HEK293 (cell line): ENCODE measurements around the gene ATP5ME.

Experiments
- CTCF ChIA-PET: fragments of 350-600 bp; formaldehyde crosslinking; extraction: SDS; loops from one replicate; lab custom pipeline; 2021; ENCODE audit warnings: antibody characterized with exemption; lab: Yijun Ruan, JAX
- POLR2A ChIA-PET: fragments of 300-600 bp; formaldehyde crosslinking; extraction: SDS; loops from one replicate; lab custom pipeline; 2020; ENCODE audit warnings: antibody characterized with exemption, inconsistent platforms; lab: Yijun Ruan, JAX
- H3K27ac ChIP-seq: fragments of 200-500 bp; sonication (Bioruptor generic); 2 replicates; pipeline ENCODE4 v1.5.1; 2014; ENCODE audit warnings: low read depth, low read length, control low read depth, inconsistent platforms; ENCODE audit errors: extremely low read depth
- H3K36me3 ChIP-seq, 2 experiments: fragments of 200-500 bp in 1 of 2; sonication (Bioruptor generic) in 1 of 2; 1 replicate in 1 of 2; 2 replicates in 1 of 2; pipeline ENCODE4 v1.5.1; 2014 to 2017; ENCODE audit warnings: inconsistent platforms in 2 of 2, low read length in 2 of 2; ENCODE audit not compliant: control insufficient read depth in 2 of 2, insufficient read depth in 1 of 2
- H3K4me1 ChIP-seq: fragments of 200-500 bp; sonication (Bioruptor generic); 2 replicates; pipeline ENCODE4 v1.5.1; 2014; ENCODE audit warnings: mild to moderate bottlenecking, low read length, inconsistent platforms; ENCODE audit not compliant: control insufficient read depth, insufficient read depth
- H3K4me3 ChIP-seq: 2 replicates; pipeline ENCODE4 v1.5.1; 2011; ENCODE audit warnings: low read depth, mild to moderate bottlenecking, control low read depth, low read length, moderate library complexity
- H3K9me3 ChIP-seq: fragments of 200-500 bp; sonication (Bioruptor generic); 2 replicates; pipeline ENCODE4 v1.5.1; 2014; ENCODE audit warnings: low read depth, low read length, inconsistent platforms; ENCODE audit not compliant: control insufficient read depth, insufficient read depth
- FEZF1 ChIP-seq: fragments of 450-650 bp; formaldehyde crosslinking; IDR thresholded peaks from 2 replicates; pipeline ENCODE4 v1.5.1; 2016; ENCODE audit warnings: missing biosample characterization, missing genetic modification characterization
- KLF16 ChIP-seq: fragments of 450-650 bp; formaldehyde crosslinking; IDR thresholded peaks from 2 replicates; pipeline ENCODE4 v1.5.1; 2017; ENCODE audit warnings: missing biosample characterization, missing genetic modification characterization
- TCF7L2 ChIP-seq: IDR thresholded peaks from 2 replicates; pipeline ENCODE4 v1.6.1; 2011; ENCODE audit warnings: low read depth, mild to moderate bottlenecking, inconsistent platforms, low read length, moderate library complexity, borderline replicate concordance
- YY1 ChIP-seq: fragments of 450-650 bp; formaldehyde crosslinking; IDR thresholded peaks from 2 replicates; pipeline ENCODE4 v1.5.1; 2018; ENCODE audit warnings: missing biosample characterization, missing genetic modification characterization
- ZFP41 ChIP-seq: fragments of 450-650 bp; formaldehyde crosslinking; IDR thresholded peaks from 2 replicates; pipeline ENCODE4 v1.5.1; 2016; ENCODE audit warnings: missing biosample characterization, missing genetic modification characterization, borderline replicate concordance
- ZNF121 ChIP-seq: fragments of 450-650 bp; formaldehyde crosslinking; IDR thresholded peaks from 2 replicates; pipeline ENCODE4 v1.5.1; 2016; ENCODE audit warnings: missing biosample characterization, missing genetic modification characterization
- ZNF133 ChIP-seq: fragments of 450-650 bp; formaldehyde crosslinking; IDR thresholded peaks from 2 replicates; pipeline ENCODE4 v1.5.1; 2016; ENCODE audit warnings: missing biosample characterization, missing genetic modification characterization
- ZNF146 ChIP-seq: fragments of 450-650 bp; formaldehyde crosslinking; IDR thresholded peaks from 2 replicates; pipeline ENCODE4 v1.5.1; 2016; ENCODE audit warnings: missing biosample characterization, missing genetic modification characterization
- ZNF16 ChIP-seq: fragments of 450-650 bp; formaldehyde crosslinking; IDR thresholded peaks from 2 replicates; pipeline ENCODE4 v1.5.1; 2016; ENCODE audit warnings: low read depth, missing biosample characterization, missing genetic modification characterization
- ZNF175 ChIP-seq: fragments of 450-650 bp; formaldehyde crosslinking; IDR thresholded peaks from 2 replicates; pipeline ENCODE4 v1.5.1; 2016; ENCODE audit warnings: missing biosample characterization, missing genetic modification characterization
- ZNF292 ChIP-seq: fragments of 450-650 bp; formaldehyde crosslinking; IDR thresholded peaks from 2 replicates; pipeline ENCODE4 v1.5.1; 2016; ENCODE audit warnings: low read depth, missing biosample characterization, missing genetic modification characterization, borderline replicate concordance
- ZNF37A ChIP-seq: fragments of 450-650 bp; IDR thresholded peaks from 2 replicates; pipeline ENCODE4 v1.5.1; 2018; ENCODE audit warnings: missing biosample characterization, missing genetic modification characterization
- ZNF391 ChIP-seq: fragments of 450-650 bp; formaldehyde crosslinking; IDR thresholded peaks from 2 replicates; pipeline ENCODE4 v1.5.1; 2016; ENCODE audit warnings: low read depth, missing biosample characterization, missing genetic modification characterization, borderline replicate concordance
- ZNF416 ChIP-seq: fragments of 450-650 bp; formaldehyde crosslinking; IDR thresholded peaks from 2 replicates; pipeline ENCODE4 v1.5.1; 2016; ENCODE audit warnings: missing biosample characterization, missing genetic modification characterization
- ZNF473 ChIP-seq: fragments of 450-650 bp; formaldehyde crosslinking; IDR thresholded peaks from 2 replicates; pipeline ENCODE4 v1.5.1; 2017; ENCODE audit warnings: missing biosample characterization, missing genetic modification characterization
- ZNF501 ChIP-seq: fragments of 450-650 bp; formaldehyde crosslinking; IDR thresholded peaks from 2 replicates; pipeline ENCODE4 v1.5.1; 2016; ENCODE audit warnings: missing biosample characterization, missing genetic modification characterization
- ZNF529 ChIP-seq: fragments of 450-650 bp; formaldehyde crosslinking; IDR thresholded peaks from 2 replicates; pipeline ENCODE4 v1.5.1; 2017; ENCODE audit warnings: missing genetic modification characterization, missing biosample characterization; ENCODE audit not compliant: insufficient replicate concordance
- ZNF571 ChIP-seq: fragments of 450-650 bp; formaldehyde crosslinking; IDR thresholded peaks from 2 replicates; pipeline ENCODE4 v1.5.0; 2017; ENCODE audit warnings: missing biosample characterization, missing genetic modification characterization
- ZNF621 ChIP-seq: fragments of 450-650 bp; formaldehyde crosslinking; IDR thresholded peaks from 2 replicates; pipeline ENCODE4 v1.5.1; 2017; ENCODE audit warnings: missing biosample characterization, missing genetic modification characterization
- ZNF664 ChIP-seq: fragments of 450-650 bp; formaldehyde crosslinking; IDR thresholded peaks from 2 replicates; pipeline ENCODE4 v1.5.1; 2016; ENCODE audit warnings: missing biosample characterization, missing genetic modification characterization
- ZNF677 ChIP-seq: fragments of 450-650 bp; IDR thresholded peaks from 2 replicates; pipeline ENCODE4 v1.5.0; 2018; ENCODE audit warnings: missing biosample characterization, mild to moderate bottlenecking, missing genetic modification characterization, moderate library complexity
- ZNF747 ChIP-seq: fragments of 450-650 bp; formaldehyde crosslinking; IDR thresholded peaks from 2 replicates; pipeline ENCODE4 v1.5.1; 2016; ENCODE audit warnings: missing biosample characterization, missing genetic modification characterization
- ZNF785 ChIP-seq: fragments of 450-650 bp; formaldehyde crosslinking; IDR thresholded peaks from 2 replicates; pipeline ENCODE4 v1.5.1; 2016; ENCODE audit warnings: missing biosample characterization, missing genetic modification characterization
- ZSCAN16 ChIP-seq: fragments of 450-650 bp; formaldehyde crosslinking; IDR thresholded peaks from 2 replicates; pipeline ENCODE4 v1.5.1; 2016; ENCODE audit warnings: missing biosample characterization, missing genetic modification characterization
- ZSCAN23 ChIP-seq: fragments of 450-650 bp; formaldehyde crosslinking; IDR thresholded peaks from 2 replicates; pipeline ENCODE4 v1.5.1; 2016; ENCODE audit warnings: missing biosample characterization, missing genetic modification characterization
- TF ChIP-seq, protein P1 (sequence below): fragments of 450-650 bp; formaldehyde crosslinking; IDR thresholded peaks from 2 replicates; pipeline ENCODE4 v1.5.1; 2016; ENCODE audit warnings: missing biosample characterization, missing genetic modification characterization
- TF ChIP-seq, protein P2 (sequence below): fragments of 450-650 bp; formaldehyde crosslinking; IDR thresholded peaks from 2 replicates; pipeline ENCODE4 v1.5.1; 2017; ENCODE audit warnings: missing biosample characterization, missing genetic modification characterization
- TF ChIP-seq, protein P3 (sequence below): fragments of 450-650 bp; formaldehyde crosslinking; IDR thresholded peaks from 2 replicates; pipeline ENCODE4 v1.5.1; 2017; ENCODE audit warnings: missing biosample characterization, missing genetic modification characterization
- TF ChIP-seq, protein P4 (sequence below): fragments of 450-650 bp; formaldehyde crosslinking; IDR thresholded peaks from 2 replicates; pipeline ENCODE4 v1.5.1; 2016; ENCODE audit warnings: missing biosample characterization, missing genetic modification characterization

The ATP5ME gene

DNA sequence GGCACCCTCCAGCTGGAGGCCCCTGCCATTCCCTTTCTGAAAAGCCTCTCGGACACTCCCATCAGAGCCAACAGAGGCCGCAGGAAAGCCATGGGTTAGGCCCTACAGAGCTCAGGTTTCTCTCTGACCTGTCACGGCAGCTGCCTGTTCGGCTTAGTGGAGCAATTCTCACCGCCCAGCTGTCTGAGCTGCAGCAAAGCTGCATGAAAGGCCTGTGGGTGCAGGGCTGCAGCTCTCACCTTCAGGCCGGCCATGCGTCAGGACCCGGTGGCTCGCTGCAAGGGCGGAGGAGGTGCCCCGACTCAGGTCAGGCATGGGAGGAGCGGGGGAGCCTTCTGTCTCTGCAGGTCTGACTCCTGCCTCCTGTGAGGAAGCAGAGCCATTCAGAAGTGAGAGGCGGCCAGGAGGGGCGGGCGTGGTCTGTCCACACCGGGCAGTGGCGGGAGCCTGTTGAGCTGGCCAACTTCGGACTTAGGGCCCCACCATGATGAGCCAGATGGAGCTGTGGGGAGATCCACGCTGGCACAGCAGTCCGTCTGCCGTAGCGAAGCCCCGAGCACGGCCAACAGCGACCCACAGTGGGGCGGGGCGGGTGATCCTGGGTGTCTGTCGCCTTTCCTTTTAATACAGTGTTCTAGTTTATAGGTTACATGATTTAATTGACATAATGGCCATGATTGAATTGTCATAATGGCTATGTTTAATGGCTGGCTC lies 25.3 kb downstream of the ATP5ME start:
- H3K9me3 ChIP-seq = no peaks in the 10 kb centered on the region
- CTCF ChIA-PET = no interaction called here

DNA sequence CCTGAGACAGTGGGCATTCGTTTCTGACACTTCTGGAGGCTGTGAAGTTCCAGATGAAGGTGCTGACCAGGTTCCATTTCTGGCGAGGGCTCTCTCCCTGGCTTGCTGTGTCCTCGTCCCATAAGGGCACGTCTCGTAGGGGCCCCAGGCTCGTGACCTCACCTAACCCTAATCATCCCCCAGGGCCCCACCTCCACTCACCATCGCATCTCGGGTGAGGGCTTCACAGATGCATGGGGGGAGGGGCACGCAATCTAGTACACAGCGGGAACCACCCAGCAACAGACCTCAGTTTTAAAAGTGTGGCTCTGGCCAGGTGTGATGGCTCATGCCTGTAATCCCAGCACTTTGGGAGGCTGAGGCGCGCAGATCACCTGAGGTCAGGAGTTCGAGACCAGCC lies 26.6 kb downstream of the ATP5ME start:
- H3K27ac ChIP-seq = no peak overlapping the region
- no peaks in the 10 kb centered on the region for H3K4me1 ChIP-seq
- H3K9me3 ChIP-seq = no peaks in the 10 kb centered on the region
- TF ChIP-seq ZNF473 (no peak), ZNF529 (tag by site-specific recombination) (no peak), ZFP41 (no peak), ZNF121 (tag by site-specific recombination) (no peak), ZNF416 (no peak), ZNF501 (tag by site-specific recombination) (no peak), ZNF621 (tag by site-specific recombination) (no peak), ZNF785 (tag by site-specific recombination) (no peak), YY1 (tag by site-specific recombination) (no peak), ZNF677 (tag by site-specific recombination) (no peak), FEZF1 (no peak), TCF7L2 (no peak)
- TF ChIP-seq, protein P1, sequence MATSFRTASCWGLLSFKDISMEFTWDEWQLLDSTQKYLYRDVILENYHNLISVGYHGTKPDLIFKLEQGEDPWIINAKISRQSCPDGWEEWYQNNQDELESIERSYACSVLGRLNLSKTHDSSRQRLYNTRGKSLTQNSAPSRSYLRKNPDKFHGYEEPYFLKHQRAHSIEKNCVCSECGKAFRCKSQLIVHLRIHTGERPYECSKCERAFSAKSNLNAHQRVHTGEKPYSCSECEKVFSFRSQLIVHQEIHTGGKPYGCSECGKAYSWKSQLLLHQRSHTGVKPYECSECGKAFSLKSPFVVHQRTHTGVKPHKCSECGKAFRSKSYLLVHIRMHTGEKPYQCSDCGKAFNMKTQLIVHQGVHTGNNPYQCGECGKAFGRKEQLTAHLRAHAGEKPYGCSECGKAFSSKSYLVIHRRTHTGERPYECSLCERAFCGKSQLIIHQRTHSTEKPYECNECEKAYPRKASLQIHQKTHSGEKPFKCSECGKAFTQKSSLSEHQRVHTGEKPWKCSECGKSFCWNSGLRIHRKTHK (tag by site-specific recombination) = no peak
- H3K36me3 ChIP-seq = no peaks in the 10 kb centered on the region
- CTCF ChIA-PET = no interaction called here
- H3K4me3 ChIP-seq = no peak overlapping the region
- POLR2A ChIA-PET = no interaction called here

More for the DNA sequence above, 25.3 kb downstream of the ATP5ME start:
- no peak for TF ChIP-seq ZSCAN23 (tag by site-specific recombination)
- TF ChIP-seq, protein P2, sequence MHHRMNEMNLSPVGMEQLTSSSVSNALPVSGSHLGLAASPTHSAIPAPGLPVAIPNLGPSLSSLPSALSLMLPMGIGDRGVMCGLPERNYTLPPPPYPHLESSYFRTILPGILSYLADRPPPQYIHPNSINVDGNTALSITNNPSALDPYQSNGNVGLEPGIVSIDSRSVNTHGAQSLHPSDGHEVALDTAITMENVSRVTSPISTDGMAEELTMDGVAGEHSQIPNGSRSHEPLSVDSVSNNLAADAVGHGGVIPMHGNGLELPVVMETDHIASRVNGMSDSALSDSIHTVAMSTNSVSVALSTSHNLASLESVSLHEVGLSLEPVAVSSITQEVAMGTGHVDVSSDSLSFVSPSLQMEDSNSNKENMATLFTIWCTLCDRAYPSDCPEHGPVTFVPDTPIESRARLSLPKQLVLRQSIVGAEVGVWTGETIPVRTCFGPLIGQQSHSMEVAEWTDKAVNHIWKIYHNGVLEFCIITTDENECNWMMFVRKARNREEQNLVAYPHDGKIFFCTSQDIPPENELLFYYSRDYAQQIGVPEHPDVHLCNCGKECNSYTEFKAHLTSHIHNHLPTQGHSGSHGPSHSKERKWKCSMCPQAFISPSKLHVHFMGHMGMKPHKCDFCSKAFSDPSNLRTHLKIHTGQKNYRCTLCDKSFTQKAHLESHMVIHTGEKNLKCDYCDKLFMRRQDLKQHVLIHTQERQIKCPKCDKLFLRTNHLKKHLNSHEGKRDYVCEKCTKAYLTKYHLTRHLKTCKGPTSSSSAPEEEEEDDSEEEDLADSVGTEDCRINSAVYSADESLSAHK = no peak
- no peak for TF ChIP-seq KLF16 (tag by site-specific recombination)
- TF ChIP-seq ZNF37A = no peak
- no peak for TF ChIP-seq ZNF664 (tag by site-specific recombination)
- TF ChIP-seq ZNF16 (tag by site-specific recombination) = no peak
- no peak for TF ChIP-seq ZNF133 (tag by site-specific recombination)
- TF ChIP-seq ZNF391 (tag by site-specific recombination) = no peak
- TF ChIP-seq, protein P3, sequence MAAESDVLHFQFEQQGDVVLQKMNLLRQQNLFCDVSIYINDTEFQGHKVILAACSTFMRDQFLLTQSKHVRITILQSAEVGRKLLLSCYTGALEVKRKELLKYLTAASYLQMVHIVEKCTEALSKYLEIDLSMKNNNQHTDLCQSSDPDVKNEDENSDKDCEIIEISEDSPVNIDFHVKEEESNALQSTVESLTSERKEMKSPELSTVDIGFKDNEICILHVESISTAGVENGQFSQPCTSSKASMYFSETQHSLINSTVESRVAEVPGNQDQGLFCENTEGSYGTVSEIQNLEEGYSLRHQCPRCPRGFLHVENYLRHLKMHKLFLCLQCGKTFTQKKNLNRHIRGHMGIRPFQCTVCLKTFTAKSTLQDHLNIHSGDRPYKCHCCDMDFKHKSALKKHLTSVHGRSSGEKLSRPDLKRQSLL (tag by site-specific recombination) = no peak
- no peak for TF ChIP-seq ZSCAN16 (tag by site-specific recombination)
- TF ChIP-seq ZNF416 = no peak
- no peak for TF ChIP-seq ZNF571
- no peak for TF ChIP-seq ZNF747 (tag by site-specific recombination)
- TF ChIP-seq ZNF292 (tag by site-specific recombination) = no peak
- no peak for TF ChIP-seq ZNF175 (tag by site-specific recombination)
- TF ChIP-seq ZNF146 = no peak
- TF ChIP-seq, protein P4, sequence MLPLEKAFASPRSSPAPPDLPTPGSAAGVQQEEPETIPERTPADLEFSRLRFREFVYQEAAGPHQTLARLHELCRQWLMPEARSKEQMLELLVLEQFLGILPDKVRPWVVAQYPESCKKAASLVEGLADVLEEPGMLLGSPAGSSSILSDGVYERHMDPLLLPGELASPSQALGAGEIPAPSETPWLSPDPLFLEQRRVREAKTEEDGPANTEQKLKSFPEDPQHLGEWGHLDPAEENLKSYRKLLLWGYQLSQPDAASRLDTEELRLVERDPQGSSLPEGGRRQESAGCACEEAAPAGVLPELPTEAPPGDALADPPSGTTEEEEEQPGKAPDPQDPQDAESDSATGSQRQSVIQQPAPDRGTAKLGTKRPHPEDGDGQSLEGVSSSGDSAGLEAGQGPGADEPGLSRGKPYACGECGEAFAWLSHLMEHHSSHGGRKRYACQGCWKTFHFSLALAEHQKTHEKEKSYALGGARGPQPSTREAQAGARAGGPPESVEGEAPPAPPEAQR = no peak
- no peak overlapping the region for H3K27ac ChIP-seq
- no peak overlapping the region for H3K4me3 ChIP-seq
- H3K4me1 ChIP-seq = no peaks in the 10 kb centered on the region
- no peaks in the 10 kb centered on the region for H3K36me3 ChIP-seq
- POLR2A ChIA-PET = no interaction called here
